ENCODE data around the gene ANO7.
A peak's percentile ranks its signal among the peaks of the same experiment; 100 is the strongest.

DNA sequence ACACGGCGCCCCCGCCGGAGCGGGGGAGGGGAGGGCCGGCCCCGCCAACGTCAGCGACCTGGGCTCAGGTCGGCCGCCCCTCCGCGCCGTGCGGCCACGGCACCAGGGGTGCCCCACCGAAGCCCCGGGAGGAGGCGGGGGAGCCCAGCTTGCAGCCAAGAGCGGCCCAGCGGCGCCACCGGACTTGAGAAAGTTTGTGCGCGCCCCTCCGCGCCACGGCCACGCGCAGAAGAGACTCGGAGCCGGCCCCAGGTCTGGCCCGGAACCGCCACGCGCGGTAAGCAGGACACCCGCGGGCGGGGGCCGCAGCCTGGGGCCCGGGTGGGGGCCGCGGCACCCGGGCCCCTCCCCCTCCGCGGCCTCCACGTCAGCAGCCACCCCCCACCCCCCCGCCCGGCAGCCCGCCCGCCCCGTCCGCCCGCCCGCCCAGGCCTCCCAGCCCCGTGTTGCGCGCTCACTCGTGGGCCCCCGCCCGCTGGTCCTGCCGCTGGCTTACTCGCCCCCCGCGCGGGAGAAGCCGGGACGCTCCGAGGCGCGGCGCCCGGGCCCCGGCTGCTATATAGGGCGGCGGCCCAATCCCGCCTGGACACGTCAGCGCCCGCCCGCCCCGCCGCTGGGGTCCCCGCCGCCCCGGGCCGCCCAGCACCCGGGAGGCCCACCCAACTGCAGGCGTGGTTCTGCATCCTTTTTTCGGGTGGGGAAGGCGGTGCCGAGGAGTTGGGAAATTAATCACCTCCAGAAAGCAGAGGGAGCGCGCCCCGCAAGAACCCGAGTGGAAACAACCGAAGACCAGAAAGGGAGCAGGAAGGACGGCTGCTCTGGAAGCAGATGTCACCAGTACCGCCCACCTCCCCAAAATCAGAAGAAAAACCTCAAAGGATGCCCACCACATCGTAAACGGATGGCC lies 84.1 kb downstream of the ANO7 start:
- peak; percentile 34 to 51 for TF ChIP-seq POLR2A (IDR thresholded peaks at IDR 0.05)
- TF ChIP-seq, protein P1, sequence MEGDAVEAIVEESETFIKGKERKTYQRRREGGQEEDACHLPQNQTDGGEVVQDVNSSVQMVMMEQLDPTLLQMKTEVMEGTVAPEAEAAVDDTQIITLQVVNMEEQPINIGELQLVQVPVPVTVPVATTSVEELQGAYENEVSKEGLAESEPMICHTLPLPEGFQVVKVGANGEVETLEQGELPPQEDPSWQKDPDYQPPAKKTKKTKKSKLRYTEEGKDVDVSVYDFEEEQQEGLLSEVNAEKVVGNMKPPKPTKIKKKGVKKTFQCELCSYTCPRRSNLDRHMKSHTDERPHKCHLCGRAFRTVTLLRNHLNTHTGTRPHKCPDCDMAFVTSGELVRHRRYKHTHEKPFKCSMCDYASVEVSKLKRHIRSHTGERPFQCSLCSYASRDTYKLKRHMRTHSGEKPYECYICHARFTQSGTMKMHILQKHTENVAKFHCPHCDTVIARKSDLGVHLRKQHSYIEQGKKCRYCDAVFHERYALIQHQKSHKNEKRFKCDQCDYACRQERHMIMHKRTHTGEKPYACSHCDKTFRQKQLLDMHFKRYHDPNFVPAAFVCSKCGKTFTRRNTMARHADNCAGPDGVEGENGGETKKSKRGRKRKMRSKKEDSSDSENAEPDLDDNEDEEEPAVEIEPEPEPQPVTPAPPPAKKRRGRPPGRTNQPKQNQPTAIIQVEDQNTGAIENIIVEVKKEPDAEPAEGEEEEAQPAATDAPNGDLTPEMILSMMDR (IDR thresholded peaks at IDR 0.05 in 4 of 5, conservative IDR thresholded peaks at IDR 0.05 in 1 of 5), result no peak

Measured in gastrocnemius medialis (tissue), 4 donors.